Measurements from ENCODE around the gene PNPLA3. TPM values are rescaled to one million over a fixed set of nuclear protein-coding genes. Genes with fewer than 3 reads are reported as not detected.
A peak's percentile ranks its signal among the peaks of the same experiment; 100 is the strongest.

PNPLA3 gene
- total RNA-seq, 1 experiment from 2014 or later, result 4.9 TPM

GRCh38 chr22:43890901-43891331 lies 32.7 kb upstream of the PNPLA3 start:
- 0 out of 2 replicates have a peak, but pooled peaks have one; percentile 22 for ATAC-seq
- Histone ChIP-seq H3K36me3 (ENCODE audit: control insufficient read depth, insufficient read depth, low read length) (no peaks in the 10 kb centered on the region), H3K9me3 (ENCODE audit: control insufficient read depth, insufficient read depth, low read depth, low read length) (no peaks in the 10 kb centered on the region), H3K4me3 (ENCODE audit: low read depth in 2 of 2, low read length in 2 of 2) (no peak overlapping the region), H3K27me3 (ENCODE audit: control insufficient read depth, insufficient read depth, low read length) (no peaks in the 10 kb centered on the region; the same call in 1 of the 2 replicates), H3K4me1 (ENCODE audit: control insufficient read depth, insufficient read depth, low read length) (no peaks in the 10 kb centered on the region), H3K27ac (ENCODE audit: low read length) (no peak overlapping the region)
- ChIA-PET CTCF (no interaction called here), POLR2A (no interaction called here)
- BruUV-seq (replicated peaks), result no TSS peak
- in situ Hi-C loops (cut with HindIII; ENCODE audit: low pct_unique_long_range_greater_than_20kb, low sequenced_read_pairs) (no loop called here), intact Hi-C loops (cut with micrococcal nuclease; ENCODE audit: unreplicated experiment) (no loop called here)
- no peak for DNase-seq (ENCODE audit: low read depth, low spot score)
- TF ChIP-seq TCF7L2 (IDR thresholded peaks at IDR 0.05; ENCODE audit: low read depth, low read length) (no peak), POLR2AphosphoS5 (IDR thresholded peaks at IDR 0.05; ENCODE audit: low read depth, low read length) (no peak), SIN3A (IDR thresholded peaks at IDR 0.05; ENCODE audit: borderline replicate concordance, insufficient read depth, low read depth, low read length) (no peak), CTCF (IDR thresholded peaks at IDR 0.05) (no peak)
- TF ChIP-seq, protein P1, sequence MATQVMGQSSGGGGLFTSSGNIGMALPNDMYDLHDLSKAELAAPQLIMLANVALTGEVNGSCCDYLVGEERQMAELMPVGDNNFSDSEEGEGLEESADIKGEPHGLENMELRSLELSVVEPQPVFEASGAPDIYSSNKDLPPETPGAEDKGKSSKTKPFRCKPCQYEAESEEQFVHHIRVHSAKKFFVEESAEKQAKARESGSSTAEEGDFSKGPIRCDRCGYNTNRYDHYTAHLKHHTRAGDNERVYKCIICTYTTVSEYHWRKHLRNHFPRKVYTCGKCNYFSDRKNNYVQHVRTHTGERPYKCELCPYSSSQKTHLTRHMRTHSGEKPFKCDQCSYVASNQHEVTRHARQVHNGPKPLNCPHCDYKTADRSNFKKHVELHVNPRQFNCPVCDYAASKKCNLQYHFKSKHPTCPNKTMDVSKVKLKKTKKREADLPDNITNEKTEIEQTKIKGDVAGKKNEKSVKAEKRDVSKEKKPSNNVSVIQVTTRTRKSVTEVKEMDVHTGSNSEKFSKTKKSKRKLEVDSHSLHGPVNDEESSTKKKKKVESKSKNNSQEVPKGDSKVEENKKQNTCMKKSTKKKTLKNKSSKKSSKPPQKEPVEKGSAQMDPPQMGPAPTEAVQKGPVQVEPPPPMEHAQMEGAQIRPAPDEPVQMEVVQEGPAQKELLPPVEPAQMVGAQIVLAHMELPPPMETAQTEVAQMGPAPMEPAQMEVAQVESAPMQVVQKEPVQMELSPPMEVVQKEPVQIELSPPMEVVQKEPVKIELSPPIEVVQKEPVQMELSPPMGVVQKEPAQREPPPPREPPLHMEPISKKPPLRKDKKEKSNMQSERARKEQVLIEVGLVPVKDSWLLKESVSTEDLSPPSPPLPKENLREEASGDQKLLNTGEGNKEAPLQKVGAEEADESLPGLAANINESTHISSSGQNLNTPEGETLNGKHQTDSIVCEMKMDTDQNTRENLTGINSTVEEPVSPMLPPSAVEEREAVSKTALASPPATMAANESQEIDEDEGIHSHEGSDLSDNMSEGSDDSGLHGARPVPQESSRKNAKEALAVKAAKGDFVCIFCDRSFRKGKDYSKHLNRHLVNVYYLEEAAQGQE (IDR thresholded peaks at IDR 0.05; ENCODE audit: insufficient read depth in 1 of 2, low read depth in 2 of 2, low read length in 1 of 2), result no peak

DNA sequence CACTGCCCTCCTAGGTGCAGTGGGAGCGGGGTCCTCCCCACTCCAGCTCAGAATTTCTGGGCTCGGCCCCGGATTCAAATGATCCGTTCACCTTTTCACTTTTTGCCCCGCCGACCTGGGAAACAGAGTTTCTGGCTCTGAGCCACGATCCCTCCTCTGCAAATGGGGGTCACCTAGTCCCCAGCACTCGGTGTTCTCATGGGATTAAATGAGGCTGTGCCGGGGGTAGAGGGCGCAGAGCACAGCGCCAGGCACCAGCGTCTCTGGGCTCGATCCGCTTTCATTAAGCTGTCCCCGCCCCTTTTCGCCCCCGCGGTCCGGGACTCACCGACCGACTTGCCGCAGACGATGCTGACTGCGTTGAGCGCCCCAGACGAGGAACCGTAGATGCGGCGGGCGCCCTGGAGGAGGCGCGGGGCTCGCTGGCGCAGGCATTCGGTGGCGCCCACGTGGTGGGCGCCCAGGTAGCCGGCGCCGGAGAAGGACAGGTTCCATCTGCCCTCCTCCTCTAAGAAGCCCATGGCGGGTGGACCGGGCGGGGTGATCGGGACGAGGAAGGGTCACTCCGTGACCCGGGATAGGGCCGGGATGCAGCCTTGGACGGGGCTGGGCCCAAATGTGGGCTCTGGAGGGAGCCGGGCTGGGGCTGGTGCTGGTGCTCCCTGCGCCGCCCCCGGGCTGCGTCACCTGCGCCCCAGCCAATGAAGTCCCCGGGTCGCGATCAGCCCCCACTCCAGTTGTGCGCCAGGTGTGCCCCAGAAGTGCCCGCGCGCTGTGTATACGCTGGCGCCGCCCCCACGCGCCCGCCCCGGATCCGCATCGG lies 32.0 kb upstream of the PNPLA3 start, which contains the start of gene PNPLA5:
Gene PNPLA5 (minus strand): TSS at position 654 of the 823 bp plus-strand sequence. CDS start 133 bp downstream, at position 521.
- H3K4me3 ChIP-seq (ENCODE audit: low read depth in 2 of 2, low read length in 2 of 2), result peak within 1 kb of the TSS; percentile 15 to 21; a peak in 3 of 4 replicates
- intact Hi-C loops (cut with micrococcal nuclease; ENCODE audit: unreplicated experiment) (no loop called here), in situ Hi-C loops (cut with HindIII; ENCODE audit: low pct_unique_long_range_greater_than_20kb, low sequenced_read_pairs) (no loop called here)

More for the DNA sequence above, 32.0 kb upstream of the PNPLA3 start, which contains the start of gene PNPLA5:
- ChIA-PET CTCF (no interaction called here), POLR2A (no interaction called here)
- ATAC-seq (no peak), DNase-seq (ENCODE audit: low read depth, low spot score) (no peak)
- no peaks in the 10 kb centered on the region for H3K36me3 ChIP-seq (ENCODE audit: control insufficient read depth, insufficient read depth, low read length)
- no TSS peak for BruUV-seq (replicated peaks)
- TF ChIP-seq TCF7L2 (IDR thresholded peaks at IDR 0.05; ENCODE audit: low read depth, low read length) (no peak), CTCF (IDR thresholded peaks at IDR 0.05) (no peak), SIN3A (IDR thresholded peaks at IDR 0.05; ENCODE audit: borderline replicate concordance, insufficient read depth, low read depth, low read length) (no peak), POLR2AphosphoS5 (IDR thresholded peaks at IDR 0.05; ENCODE audit: low read depth, low read length) (no peak)
- TF ChIP-seq, protein P1 (IDR thresholded peaks at IDR 0.05; ENCODE audit: insufficient read depth in 1 of 2, low read depth in 2 of 2, low read length in 1 of 2), result no peak
- H3K27ac ChIP-seq (ENCODE audit: low read length), result no peak within 1 kb of the TSS
- H3K27me3 ChIP-seq (ENCODE audit: control insufficient read depth, insufficient read depth, low read length), result no peaks in the 10 kb centered on the region; the same call in 1 of the 2 replicates
- no peaks in the 10 kb centered on the region for H3K9me3 ChIP-seq (ENCODE audit: control insufficient read depth, insufficient read depth, low read depth, low read length)
- H3K4me1 ChIP-seq (ENCODE audit: control insufficient read depth, insufficient read depth, low read length), result no peaks in the 10 kb centered on the region

All from Panc1 (cell line).